Measurements from ENCODE around the gene IQGAP2.
"Not testable (repeated sequence)": the region's sequence is repeated elsewhere in the genome, so short reads cannot be mapped to it uniquely, and the experiment has no call there.

IQGAP2 gene

GRCh38 chr5:76428550-76428949 lies 25.5 kb downstream of the IQGAP2 start:
- not testable (repeated sequence) for H3K27ac ChIP-seq (ENCODE audit: low read depth, low read length); H2BK12ac ChIP-seq (ENCODE audit: low read length); H3K4ac ChIP-seq (ENCODE audit: low read depth, low read length); H2BK120ac ChIP-seq (ENCODE audit: insufficient read depth, low read length, poor library complexity); H2BK5ac ChIP-seq (ENCODE audit: low read depth, low read length, poor library complexity); H3K79me2 ChIP-seq (ENCODE audit: control insufficient read depth, insufficient read depth, low read length, poor library complexity); H4K8ac ChIP-seq (ENCODE audit: low read depth, low read length); H3K18ac ChIP-seq (ENCODE audit: low read length); DNase-seq; H3K4me2 ChIP-seq (ENCODE audit: low read length); H3K27me3 ChIP-seq (ENCODE audit: insufficient read depth, low read length); H3K9ac ChIP-seq (ENCODE audit: low read length); H4K91ac ChIP-seq (ENCODE audit: low read depth, low read length); H2AK5ac ChIP-seq (ENCODE audit: low read length); H3K4me1 ChIP-seq (ENCODE audit: control insufficient read depth in 1 of 2, insufficient read depth in 2 of 2, low read length in 2 of 2); H3K4me3 ChIP-seq (ENCODE audit: low read depth, low read length); H3K9me3 ChIP-seq (ENCODE audit: insufficient read depth, low read depth, low read length); H3K79me1 ChIP-seq (ENCODE audit: low read length); H2AFZ ChIP-seq (ENCODE audit: insufficient read depth, low read length, poor library complexity); H3K14ac ChIP-seq (ENCODE audit: low read length); H3K23ac ChIP-seq (ENCODE audit: low read length); H3K36me3 ChIP-seq (ENCODE audit: control insufficient read depth in 1 of 2, insufficient read depth in 2 of 2, low read length in 2 of 2); H4K12ac ChIP-seq (ENCODE audit: low read depth, low read length)
- no CpG with 5 or more reads among the region's 6 CpGs for WGBS (ENCODE audit: extremely low coverage, insufficient coverage, insufficient read length)

- H4K8ac ChIP-seq (ENCODE audit: low read depth, low read length): no peak overlapping the region
- no peak overlapping the region for H4K12ac ChIP-seq (ENCODE audit: low read depth, low read length)
- no peak overlapping the region for H2AK5ac ChIP-seq (ENCODE audit: low read length)
- no peak overlapping the region for H2AFZ ChIP-seq (ENCODE audit: insufficient read depth, low read length, poor library complexity)
- H3K4me1 ChIP-seq (ENCODE audit: control insufficient read depth in 1 of 2, insufficient read depth in 2 of 2, low read length in 2 of 2): no peaks in the 10 kb centered on the region
- H3K4me3 ChIP-seq (ENCODE audit: low read depth, low read length): no peak overlapping the region
- H2BK120ac ChIP-seq (ENCODE audit: insufficient read depth, low read length, poor library complexity): no peak overlapping the region
- H3K79me2 ChIP-seq (ENCODE audit: control insufficient read depth, insufficient read depth, low read length, poor library complexity): no peaks in the 10 kb centered on the region
- no peak overlapping the region for H3K4ac ChIP-seq (ENCODE audit: low read depth, low read length)
- H2BK12ac ChIP-seq (ENCODE audit: low read length): no peak overlapping the region
- H3K27me3 ChIP-seq (ENCODE audit: insufficient read depth, low read length): no peaks in the 10 kb centered on the region
- no peaks in the 10 kb centered on the region for H3K36me3 ChIP-seq (ENCODE audit: control insufficient read depth in 1 of 2, insufficient read depth in 2 of 2, low read length in 2 of 2)
- WGBS (ENCODE audit: extremely low coverage, insufficient coverage, insufficient read length): no CpG with 5 or more reads among the region's 1 CpG
- no peaks in the 10 kb centered on the region for H3K9me3 ChIP-seq (ENCODE audit: insufficient read depth, low read depth, low read length)
- no peak overlapping the region for H3K14ac ChIP-seq (ENCODE audit: low read length)
- H3K79me1 ChIP-seq (ENCODE audit: low read length): no peaks in the 10 kb centered on the region
- H3K18ac ChIP-seq (ENCODE audit: low read length): no peak overlapping the region
- no peak overlapping the region for H3K23ac ChIP-seq (ENCODE audit: low read length)
- H3K27ac ChIP-seq (ENCODE audit: low read depth, low read length): no peak overlapping the region
- no peak overlapping the region for H4K91ac ChIP-seq (ENCODE audit: low read depth, low read length)
- H3K9ac ChIP-seq (ENCODE audit: low read length): no peak overlapping the region
- no peak overlapping the region for H3K4me2 ChIP-seq (ENCODE audit: low read length)
- no peak overlapping the region for H2BK5ac ChIP-seq (ENCODE audit: low read depth, low read length, poor library complexity)
- no peak for DNase-seq
These were observed 30.2 kb downstream of the IQGAP2 start for GRCh38 chr5:76433261-76433660.

- WGBS (ENCODE audit: extremely low coverage, insufficient coverage, insufficient read length): no CpG with 5 or more reads among the region's 3 CpGs
- H3K9ac ChIP-seq (ENCODE audit: low read length); H3K4me3 ChIP-seq (ENCODE audit: low read depth, low read length); H2BK12ac ChIP-seq (ENCODE audit: low read length); H2AK5ac ChIP-seq (ENCODE audit: low read length); H4K12ac ChIP-seq (ENCODE audit: low read depth, low read length); H3K4ac ChIP-seq (ENCODE audit: low read depth, low read length); H3K36me3 ChIP-seq (ENCODE audit: control insufficient read depth in 1 of 2, insufficient read depth in 2 of 2, low read length in 2 of 2); H2AFZ ChIP-seq (ENCODE audit: insufficient read depth, low read length, poor library complexity); DNase-seq; H4K91ac ChIP-seq (ENCODE audit: low read depth, low read length); H3K23ac ChIP-seq (ENCODE audit: low read length); H3K9me3 ChIP-seq (ENCODE audit: insufficient read depth, low read depth, low read length); H2BK120ac ChIP-seq (ENCODE audit: insufficient read depth, low read length, poor library complexity); H3K27me3 ChIP-seq (ENCODE audit: insufficient read depth, low read length); H4K8ac ChIP-seq (ENCODE audit: low read depth, low read length); H3K79me2 ChIP-seq (ENCODE audit: control insufficient read depth, insufficient read depth, low read length, poor library complexity); H2BK5ac ChIP-seq (ENCODE audit: low read depth, low read length, poor library complexity); H3K79me1 ChIP-seq (ENCODE audit: low read length); H3K27ac ChIP-seq (ENCODE audit: low read depth, low read length); H3K4me1 ChIP-seq (ENCODE audit: control insufficient read depth in 1 of 2, insufficient read depth in 2 of 2, low read length in 2 of 2); H3K14ac ChIP-seq (ENCODE audit: low read length); H3K18ac ChIP-seq (ENCODE audit: low read length); H3K4me2 ChIP-seq (ENCODE audit: low read length): not testable (repeated sequence)
These were observed 34.4 kb downstream of the IQGAP2 start for GRCh38 chr5:76437507-76437906.

- Histone ChIP-seq H3K27ac (ENCODE audit: low read depth, low read length) (no peak overlapping the region), H2AFZ (ENCODE audit: insufficient read depth, low read length, poor library complexity) (no peak overlapping the region), H3K4me3 (ENCODE audit: low read depth, low read length) (no peak overlapping the region), H3K23ac (ENCODE audit: low read length) (no peak overlapping the region), H2BK5ac (ENCODE audit: low read depth, low read length, poor library complexity) (no peak overlapping the region), H3K9me3 (ENCODE audit: insufficient read depth, low read depth, low read length) (no peaks in the 10 kb centered on the region), H2BK12ac (ENCODE audit: low read length) (no peak overlapping the region), H3K79me2 (ENCODE audit: control insufficient read depth, insufficient read depth, low read length, poor library complexity) (no peaks in the 10 kb centered on the region), H2BK120ac (ENCODE audit: insufficient read depth, low read length, poor library complexity) (no peak overlapping the region), H4K8ac (ENCODE audit: low read depth, low read length) (no peak overlapping the region), H3K14ac (ENCODE audit: low read length) (no peak overlapping the region), H3K4me1 (ENCODE audit: control insufficient read depth in 1 of 2, insufficient read depth in 2 of 2, low read length in 2 of 2) (no peaks in the 10 kb centered on the region), H3K79me1 (ENCODE audit: low read length) (no peaks in the 10 kb centered on the region), H3K27me3 (ENCODE audit: insufficient read depth, low read length) (no peaks in the 10 kb centered on the region), H4K91ac (ENCODE audit: low read depth, low read length) (no peak overlapping the region), H3K9ac (ENCODE audit: low read length) (no peak overlapping the region), H3K4ac (ENCODE audit: low read depth, low read length) (no peak overlapping the region), H4K12ac (ENCODE audit: low read depth, low read length) (no peak overlapping the region), H3K36me3 (ENCODE audit: control insufficient read depth in 1 of 2, insufficient read depth in 2 of 2, low read length in 2 of 2) (no peaks in the 10 kb centered on the region), H2AK5ac (ENCODE audit: low read length) (no peak overlapping the region), H3K18ac (ENCODE audit: low read length) (no peak overlapping the region), H3K4me2 (ENCODE audit: low read length) (no peak overlapping the region)
- DNase-seq: no peak
- WGBS (ENCODE audit: extremely low coverage, insufficient coverage, insufficient read length): no CpG with 5 or more reads among the region's 1 CpG
These were observed 34.9 kb downstream of the IQGAP2 start for GRCh38 chr5:76438025-76438424.

Data from trophoblast cell (in vitro differentiated cells and primary cell).